ENCODE measurements around the gene SVOPL.

- TF ChIP-seq POLR2A (IDR thresholded peaks at IDR 0.05; ENCODE audit: low read depth, low read length) = no peak
- TF ChIP-seq CTCF (IDR thresholded peaks at IDR 0.05 in 2 of 3, conservative IDR thresholded peaks at IDR 0.05 in 1 of 3; ENCODE audit: control insufficient read depth in 2 of 3, extremely low read depth in 1 of 3, insufficient read depth in 1 of 3, low read depth in 3 of 3, low read length in 3 of 3) = no peak
- TF ChIP-seq RAD21 (IDR thresholded peaks at IDR 0.05; ENCODE audit: insufficient read depth, low read depth, low read length) = no peak
- TF ChIP-seq HCFC1 (IDR thresholded peaks at IDR 0.05; ENCODE audit: low read length) = no peak
- no peak for TF ChIP-seq POLR2AphosphoS5 (IDR thresholded peaks at IDR 0.05; ENCODE audit: low read length)
- TF ChIP-seq ZNF24 (IDR thresholded peaks at IDR 0.05) = no peak
- no peak for TF ChIP-seq BHLHE40 (IDR thresholded peaks at IDR 0.05; ENCODE audit: borderline replicate concordance in 1 of 2, low read depth in 2 of 2, low read length in 1 of 2)
- no peak for TF ChIP-seq FOXM1 (IDR thresholded peaks at IDR 0.05; ENCODE audit: low read depth, low read length)
- TF ChIP-seq TCF7 (IDR thresholded peaks at IDR 0.05; ENCODE audit: borderline replicate concordance) = no peak
Measured at GRCh38 chr7:138669364-138669763, 31.8 kb downstream of the SVOPL start.
